HepG2 (cell line): ENCODE data around the gene SESN2. TPM values are rescaled to one million over a fixed set of nuclear protein-coding genes. Genes with fewer than 3 reads are reported as not detected.

Experiments
- ARNT2 ChIP-seq: sonication (generic); formaldehyde crosslinking; IDR thresholded peaks from 2 replicates; pipeline ENCODE4 v1.8.0; 2022; ENCODE audit warnings: mild to moderate bottlenecking, low read depth, missing genetic modification reagents, moderate library complexity
- CREM ChIP-seq, 2 experiments: sonication (generic) in 1 of 2; formaldehyde crosslinking in 1 of 2; IDR thresholded peaks; 2 replicates each; pipeline versions ENCODE4 v1.4.0 to v1.6.1; 2016 to 2020; ENCODE audit warnings: antibody characterized with exemption in 1 of 2, mild to moderate bottlenecking in 1 of 2, missing genetic modification reagents in 1 of 2
- DRAP1 ChIP-seq: IDR thresholded peaks from 2 replicates; pipeline ENCODE4 v1.6.1; 2016; ENCODE audit warnings: missing genetic modification reagents, missing compliant biosample characterization
- FOXA3 ChIP-seq: IDR thresholded peaks from 2 replicates; pipeline ENCODE4 v1.6.1; 2016; ENCODE audit warnings: missing genetic modification reagents, missing compliant biosample characterization
- HNF4A ChIP-seq: sonication (generic); formaldehyde crosslinking; IDR thresholded peaks from 2 replicates; pipeline ENCODE4 v1.4.0; 2020; ENCODE audit warnings: missing genetic modification reagents
- HOXA3 ChIP-seq: sonication (generic); formaldehyde crosslinking; IDR thresholded peaks from 2 replicates; pipeline ENCODE4 v1.5.0; 2020; ENCODE audit warnings: missing genetic modification reagents
- IRX3 ChIP-seq: sonication (generic); formaldehyde crosslinking; IDR thresholded peaks from 2 replicates; pipeline ENCODE4 v1.8.1; 2023; ENCODE audit warnings: mild to moderate bottlenecking, low read depth, missing genetic modification reagents, borderline replicate concordance
- MIER3 ChIP-seq: IDR thresholded peaks from 2 replicates; pipeline ENCODE4 v1.6.1; 2016; ENCODE audit warnings: missing compliant biosample characterization, borderline replicate concordance
- NCOR1 ChIP-seq: fragments of 200-600 bp; sonication (generic); IDR thresholded peaks from 2 replicates; pipeline ENCODE4 v1.7.0; 2017; ENCODE audit warnings: antibody characterized with exemption, low read length, borderline replicate concordance
- PRDM10 ChIP-seq: sonication (generic); formaldehyde crosslinking; IDR thresholded peaks from 2 replicates; pipeline ENCODE4 v1.4.0; 2020; ENCODE audit warnings: low read depth, missing genetic modification reagents
- RFXAP ChIP-seq: sonication (generic); formaldehyde crosslinking; IDR thresholded peaks from 2 replicates; pipeline ENCODE4 v1.4.0; 2020; ENCODE audit warnings: missing genetic modification reagents, borderline replicate concordance
- RXRB ChIP-seq: IDR thresholded peaks from 2 replicates; pipeline ENCODE4 v1.6.1; 2016; ENCODE audit warnings: borderline replicate concordance, missing genetic modification reagents, missing compliant biosample characterization
- SAP130 ChIP-seq: IDR thresholded peaks from 2 replicates; pipeline ENCODE4 v1.6.1; 2016; ENCODE audit warnings: low read depth
- SOX13 ChIP-seq, 3 experiments: fragments of 450-650 bp in 1 of 3; sonication (generic) in 1 of 3; formaldehyde crosslinking in 1 of 3; IDR thresholded peaks in 2 of 3; conservative IDR thresholded peaks in 1 of 3; 2 replicates each; pipeline versions ENCODE4 v1.5.0 to v1.6.1; 2016 to 2020; ENCODE audit warnings: antibody characterized with exemption in 1 of 3, mild to moderate bottlenecking in 1 of 3, missing compliant biosample characterization in 1 of 3, missing genetic modification reagents in 1 of 3, moderate library complexity in 1 of 3
- SPEN ChIP-seq: sonication (generic); formaldehyde crosslinking; IDR thresholded peaks from 2 replicates; pipeline ENCODE4 v1.5.1; 2020; ENCODE audit warnings: low read depth, mild to moderate bottlenecking, missing genetic modification reagents
- ZNF12 ChIP-seq: sonication (generic); formaldehyde crosslinking; IDR thresholded peaks from 2 replicates; pipeline ENCODE4 v1.5.0; 2020; ENCODE audit warnings: missing genetic modification reagents
- ZNF232 ChIP-seq: sonication (generic); formaldehyde crosslinking; IDR thresholded peaks from 2 replicates; pipeline ENCODE4 v1.4.0; 2020; ENCODE audit warnings: missing genetic modification reagents, borderline replicate concordance
- ZNF430 ChIP-seq: sonication (generic); formaldehyde crosslinking; IDR thresholded peaks from 2 replicates; pipeline ENCODE4 v1.9.0; 2021; ENCODE audit warnings: mild to moderate bottlenecking, missing genetic modification reagents
- ZNF441 ChIP-seq: sonication (generic); formaldehyde crosslinking; IDR thresholded peaks from 2 replicates; pipeline ENCODE4 v1.7.0; 2021; ENCODE audit warnings: missing genetic modification reagents, borderline replicate concordance
- polyA plus RNA-seq, 8 experiments: library from polyadenylated mRNA; depleted of rRNA in 3 of 8; stranded (reverse) in 7 of 8; unstranded in 1 of 8; fragments of >200 nt; fragmentation: Illumina TruSeq in 4 of 8; extraction: Trizol in 4 of 8; gene quantifications; 2 replicates each; pipeline versions ENCODE4 v1.2.1 to v1.2.3, GENCODE V29; 2011 to 2016; ENCODE audit warnings: low read depth in 4 of 8, missing spikeins in 1 of 8, mixed read lengths in 1 of 8; ENCODE audit not compliant: insufficient read depth in 1 of 8
- total RNA-seq, 5 experiments: library from RNA; depleted of rRNA; stranded (reverse); fragments of >200 nt; fragmentation: Illumina TruSeq; extraction: Trizol; gene quantifications; 2 replicates each; pipeline ENCODE4 v1.2.3, GENCODE V29; 2016; ENCODE audit warnings: low read depth in 1 of 5
- TF ChIP-seq, protein P1 (sequence below): sonication (generic); formaldehyde crosslinking; IDR thresholded peaks from 2 replicates; pipeline ENCODE4 v1.5.0; 2020; ENCODE audit warnings: missing genetic modification reagents
- TF ChIP-seq, protein P2 (sequence below): IDR thresholded peaks from 2 replicates; pipeline ENCODE4 v1.6.1; 2012; ENCODE audit warnings: inconsistent platforms

The SESN2 gene
- total and polyA plus RNA-seq, 2 of the 13 experiments (the other 11 are each of a cell fraction or from before 2014, with no cell fraction given), result 13.2 to 19.1 TPM

GRCh38 chr1:28313702-28314546 lies 54.6 kb downstream of the SESN2 start (continued):
- TF ChIP-seq ZNF12 (CRISPR knock-in tag) (peak; percentile 53; the same call in 1 of the 2 replicates), SPEN (CRISPR knock-in tag) (no peak; the same call in 1 of the 2 replicates), RFXAP (CRISPR knock-in tag) (peak; percentile 40; the same call in 1 of the 2 replicates), FOXA3 (CRISPR knock-in tag) (peak; percentile 74), ZNF232 (CRISPR knock-in tag) (peak; percentile 54; the same call in 1 of the 2 replicates), IRX3 (CRISPR knock-in tag) (no peak), ZNF441 (CRISPR knock-in tag) (no peak), HNF4A (peak; percentile 74), ARNT2 (CRISPR knock-in tag) (peak; percentile 41; the same call in 1 of the 2 replicates), SOX13 (IDR thresholded peaks at IDR 0.05) (no peak), SOX13 (CRISPR knock-in tag; conservative IDR thresholded peaks at IDR 0.05 in 1 of 2, IDR thresholded peaks at IDR 0.05 in 1 of 2) (peak in 1 of 2 experiments; percentile 49; a peak in 1 of 4 replicates), CREM (IDR thresholded peaks at IDR 0.05) (peak; percentile 19; the same call in 1 of the 2 replicates), CREM (CRISPR knock-in tag; IDR thresholded peaks at IDR 0.05) (no peak), PRDM10 (CRISPR knock-in tag) (peak; percentile 49; the same call in 1 of the 2 replicates), NCOR1 (peak; percentile 27; the same call in 1 of the 2 replicates), SAP130 (peak; percentile 89), HOXA3 (peak; percentile 49; the same call in 1 of the 2 replicates), ZNF430 (peak; percentile 73; the same call in 1 of the 2 replicates), DRAP1 (peak; percentile 51; the same call in 1 of the 2 replicates), RXRB (peak; percentile 80; the same call in 1 of the 2 replicates), MIER3 (CRISPR knock-in tag) (peak; percentile 47; the same call in 1 of the 2 replicates)
- TF ChIP-seq, protein P1, sequence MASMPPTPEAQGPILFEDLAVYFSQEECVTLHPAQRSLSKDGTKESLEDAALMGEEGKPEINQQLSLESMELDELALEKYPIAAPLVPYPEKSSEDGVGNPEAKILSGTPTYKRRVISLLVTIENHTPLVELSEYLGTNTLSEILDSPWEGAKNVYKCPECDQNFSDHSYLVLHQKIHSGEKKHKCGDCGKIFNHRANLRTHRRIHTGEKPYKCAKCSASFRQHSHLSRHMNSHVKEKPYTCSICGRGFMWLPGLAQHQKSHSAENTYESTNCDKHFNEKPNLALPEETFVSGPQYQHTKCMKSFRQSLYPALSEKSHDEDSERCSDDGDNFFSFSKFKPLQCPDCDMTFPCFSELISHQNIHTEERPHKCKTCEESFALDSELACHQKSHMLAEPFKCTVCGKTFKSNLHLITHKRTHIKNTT, result no peak
- TF ChIP-seq, protein P2, sequence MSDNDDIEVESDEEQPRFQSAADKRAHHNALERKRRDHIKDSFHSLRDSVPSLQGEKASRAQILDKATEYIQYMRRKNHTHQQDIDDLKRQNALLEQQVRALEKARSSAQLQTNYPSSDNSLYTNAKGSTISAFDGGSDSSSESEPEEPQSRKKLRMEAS, result peak; percentile 46; the same call in 1 of the 2 replicates
